KOPT-K1 (cell line): ENCODE results near the gene MT2A.

Experiments used
- H3K27ac ChIP-seq: fragments of 200-600 bp; sonication (generic); 2 replicates; pipeline ENCODE4 v1.5.1; 2016; ENCODE audit warnings: antibody characterized with exemption, mild to moderate bottlenecking, low read depth, low read length; ENCODE audit not compliant: poor library complexity, severe bottlenecking
- H3K36me3 ChIP-seq: fragments of 200-600 bp; sonication (generic); 2 replicates; pipeline ENCODE4 v1.5.1; 2017; ENCODE audit warnings: antibody characterized with exemption, mild to moderate bottlenecking, low read length, moderate library complexity; ENCODE audit not compliant: insufficient read depth
- H3K9me3 ChIP-seq: fragments of 200-600 bp; sonication (generic); 2 replicates; pipeline ENCODE4 v1.5.1; 2017; ENCODE audit warnings: antibody characterized with exemption, low read length, mild to moderate bottlenecking; ENCODE audit not compliant: insufficient read depth, poor library complexity, severe bottlenecking

The MT2A gene

GRCh38 chr16:56623637-56624036 lies 15.3 kb downstream of the MT2A start:
- Histone ChIP-seq H3K27ac (no peak overlapping the region), H3K36me3 (no peaks in the 10 kb centered on the region), H3K9me3 (no peaks in the 10 kb centered on the region)

- no peak within 1 kb of the TSS for H3K27ac ChIP-seq
- H3K36me3 ChIP-seq, result no peaks in the 10 kb centered on the region
- H3K9me3 ChIP-seq, result no peaks in the 10 kb centered on the region
Observed at GRCh38 chr16:56625140-56625942, 17.0 kb downstream of the MT2A start, which contains the start of gene MT1E. TSS of gene MT1E (plus strand) at chr16:56625781. CDS start at chr16:56625852, 71 bp downstream.

- no peak overlapping the region for H3K27ac ChIP-seq
- H3K36me3 ChIP-seq, result no peaks in the 10 kb centered on the region
- no peaks in the 10 kb centered on the region for H3K9me3 ChIP-seq
Observed at GRCh38 chr16:56625943-56626654, 17.7 kb downstream of the MT2A start.

- Histone ChIP-seq H3K27ac (no peak overlapping the region), H3K36me3 (no peaks in the 10 kb centered on the region), H3K9me3 (no peaks in the 10 kb centered on the region)
Observed at GRCh38 chr16:56626685-56627084, 18.3 kb downstream of the MT2A start.

GRCh38 chr16:56628486-56629350 lies 20.3 kb downstream of the MT2A start:
- H3K9me3 ChIP-seq, result no peaks in the 10 kb centered on the region
- no peaks in the 10 kb centered on the region for H3K36me3 ChIP-seq
- H3K27ac ChIP-seq, result no peak overlapping the region

- Histone ChIP-seq H3K9me3 (no peaks in the 10 kb centered on the region), H3K27ac (no peak overlapping the region), H3K36me3 (no peaks in the 10 kb centered on the region)
Observed at GRCh38 chr16:56629531-56629930, 21.1 kb downstream of the MT2A start.

GRCh38 chr16:56630134-56630533 lies 21.8 kb downstream of the MT2A start:
- Histone ChIP-seq H3K27ac (no peak overlapping the region), H3K36me3 (no peaks in the 10 kb centered on the region), H3K9me3 (no peaks in the 10 kb centered on the region)

GRCh38 chr16:56631197-56631596 lies 22.8 kb downstream of the MT2A start:
- H3K36me3 ChIP-seq, result no peaks in the 10 kb centered on the region
- no peaks in the 10 kb centered on the region for H3K9me3 ChIP-seq
- H3K27ac ChIP-seq, result no peak overlapping the region

GRCh38 chr16:56631832-56632155 lies 23.4 kb downstream of the MT2A start:
- H3K36me3 ChIP-seq, result no peaks in the 10 kb centered on the region
- no peak overlapping the region for H3K27ac ChIP-seq
- H3K9me3 ChIP-seq, result no peaks in the 10 kb centered on the region

- H3K27ac ChIP-seq, result no peak within 1 kb of the TSS
- H3K36me3 ChIP-seq, result no peaks in the 10 kb centered on the region
- no peaks in the 10 kb centered on the region for H3K9me3 ChIP-seq
Observed at GRCh38 chr16:56632156-56632847, 23.9 kb downstream of the MT2A start, which contains the start of gene MT1M. TSS of gene MT1M (plus strand) at chr16:56632659. CDS start at chr16:56632732, 73 bp downstream.

GRCh38 chr16:56632848-56633365 lies 24.5 kb downstream of the MT2A start:
- H3K27ac ChIP-seq, result no peak overlapping the region

GRCh38 chr16:56633535-56633934 lies 25.2 kb downstream of the MT2A start:
- no peaks in the 10 kb centered on the region for H3K9me3 ChIP-seq
- H3K36me3 ChIP-seq, result no peaks in the 10 kb centered on the region
- H3K27ac ChIP-seq, result no peak overlapping the region

More at GRCh38 chr16:56632848-56633365, 24.5 kb downstream of the MT2A start:
- H3K36me3 ChIP-seq, result no peaks in the 10 kb centered on the region
- H3K9me3 ChIP-seq, result no peaks in the 10 kb centered on the region

GRCh38 chr16:56634715-56635440 lies 26.5 kb downstream of the MT2A start:
- H3K27ac ChIP-seq, result no peak overlapping the region
- no peaks in the 10 kb centered on the region for H3K36me3 ChIP-seq
- H3K9me3 ChIP-seq, result no peaks in the 10 kb centered on the region

GRCh38 chr16:56635441-56635967 lies 27.1 kb downstream of the MT2A start:
- Histone ChIP-seq H3K36me3 (no peaks in the 10 kb centered on the region), H3K9me3 (no peaks in the 10 kb centered on the region), H3K27ac (no peak overlapping the region)
